Measurements from ENCODE around the gene ATP2B3.

DNA sequence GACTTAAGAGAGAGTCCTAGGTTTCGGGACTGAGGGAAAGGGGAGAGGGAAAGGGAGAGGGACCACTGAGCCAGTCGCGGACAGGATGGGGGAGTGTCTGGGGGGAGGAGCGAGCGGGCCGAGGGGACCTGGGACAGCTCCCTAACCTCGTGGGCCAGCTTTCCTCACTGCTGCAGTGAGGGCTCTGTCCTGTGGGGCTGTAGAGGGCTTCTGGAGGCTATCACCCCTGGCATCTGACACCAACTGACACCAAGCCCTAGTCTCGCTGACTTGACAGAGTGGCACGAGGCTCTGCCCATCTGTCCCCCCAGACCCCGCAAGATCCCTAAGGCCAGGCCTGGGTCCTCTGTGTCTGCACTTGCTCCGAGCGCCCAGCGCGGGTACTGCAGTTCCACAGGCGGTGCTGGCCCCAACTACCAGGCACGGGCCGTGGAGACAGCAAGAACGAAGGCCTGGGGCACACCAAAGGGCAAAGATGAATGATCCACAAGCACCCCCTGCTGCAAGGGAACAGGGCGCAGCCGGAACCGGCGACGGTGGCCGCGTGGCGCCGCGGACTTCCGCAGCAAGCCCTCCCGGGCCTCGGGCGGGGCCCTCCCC lies 47.5 kb upstream of the ATP2B3 start:
- TF ChIP-seq, protein P1, sequence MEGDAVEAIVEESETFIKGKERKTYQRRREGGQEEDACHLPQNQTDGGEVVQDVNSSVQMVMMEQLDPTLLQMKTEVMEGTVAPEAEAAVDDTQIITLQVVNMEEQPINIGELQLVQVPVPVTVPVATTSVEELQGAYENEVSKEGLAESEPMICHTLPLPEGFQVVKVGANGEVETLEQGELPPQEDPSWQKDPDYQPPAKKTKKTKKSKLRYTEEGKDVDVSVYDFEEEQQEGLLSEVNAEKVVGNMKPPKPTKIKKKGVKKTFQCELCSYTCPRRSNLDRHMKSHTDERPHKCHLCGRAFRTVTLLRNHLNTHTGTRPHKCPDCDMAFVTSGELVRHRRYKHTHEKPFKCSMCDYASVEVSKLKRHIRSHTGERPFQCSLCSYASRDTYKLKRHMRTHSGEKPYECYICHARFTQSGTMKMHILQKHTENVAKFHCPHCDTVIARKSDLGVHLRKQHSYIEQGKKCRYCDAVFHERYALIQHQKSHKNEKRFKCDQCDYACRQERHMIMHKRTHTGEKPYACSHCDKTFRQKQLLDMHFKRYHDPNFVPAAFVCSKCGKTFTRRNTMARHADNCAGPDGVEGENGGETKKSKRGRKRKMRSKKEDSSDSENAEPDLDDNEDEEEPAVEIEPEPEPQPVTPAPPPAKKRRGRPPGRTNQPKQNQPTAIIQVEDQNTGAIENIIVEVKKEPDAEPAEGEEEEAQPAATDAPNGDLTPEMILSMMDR (IDR thresholded peaks at IDR 0.05 in 4 of 5, conservative IDR thresholded peaks at IDR 0.05 in 1 of 5): peak in 1 of 5 experiments; percentile 34
- no peak for TF ChIP-seq POLR2A (IDR thresholded peaks at IDR 0.05)
